Esophagus mucosa (tissue), 1 donor: Measurements from ENCODE around the gene ZBTB16. TPM values are rescaled to one million over a fixed set of nuclear protein-coding genes. Genes with fewer than 3 reads are reported as not detected.

ENCODE experiments used
- ATAC-seq: fragments of 200-7000 bp; cut with Tn5 transposase; one replicate; pipeline ENCODE4 v1.9.1; 2020
- total RNA-seq: library from RNA; stranded (reverse); gene quantifications from one replicate; pipeline ENCODE4 v1.2.4, GENCODE V29; 2023
- donor health status: DM: yes; HTN: yes; CAD: no.

ZBTB16 gene
- total RNA-seq: 5.4 TPM

- ATAC-seq: peak; percentile 51
These were observed at the start of gene ZBTB16 for GRCh38 chr11:114059278-114059983. ZBTB16 (plus strand) TSS chr11:114059711; CDS start chr11:114063301, 3,590 bp downstream.

GRCh38 chr11:114010931-114011330 is 48.6 kb upstream of the ZBTB16 start:
- no peak for ATAC-seq

DNA sequence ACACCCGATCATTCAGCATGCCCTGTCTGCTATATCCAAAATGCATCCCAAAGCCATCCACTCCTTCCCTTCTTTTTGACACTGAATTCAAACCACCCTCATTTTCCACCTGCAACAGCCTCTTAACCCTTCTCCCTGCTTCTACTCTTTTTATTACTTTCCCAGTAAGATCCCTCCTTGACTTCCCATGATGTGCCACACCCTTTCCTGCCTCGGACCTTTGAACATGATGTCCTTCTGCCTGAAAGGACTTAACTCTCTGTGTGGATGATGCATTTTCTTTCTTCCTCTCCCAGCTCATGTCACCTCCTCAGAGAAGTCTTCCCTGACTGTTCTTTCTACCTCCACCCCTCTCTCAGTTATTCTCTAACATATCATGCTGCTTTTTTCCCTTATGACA is 48.1 kb upstream of the ZBTB16 start:
- no peak for ATAC-seq

DNA sequence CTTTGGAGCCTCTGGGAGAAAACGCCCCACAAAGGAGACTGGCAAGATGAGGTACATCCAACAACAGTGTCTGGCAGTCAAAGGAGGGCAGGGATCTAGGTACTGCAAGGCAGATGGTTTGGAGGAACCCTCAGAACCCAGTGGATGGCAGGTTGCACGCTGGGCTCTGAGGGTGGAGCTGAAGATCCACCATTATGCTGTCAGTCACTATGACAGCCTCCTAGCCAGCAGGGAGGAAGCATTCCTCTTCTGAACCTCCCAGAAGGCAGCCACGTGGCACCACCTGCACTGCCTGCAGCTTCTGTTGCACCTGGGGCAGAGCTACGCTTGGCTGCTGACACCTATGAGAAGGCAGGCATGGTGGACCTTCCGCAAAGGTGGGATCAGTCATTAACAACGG is 44.4 kb upstream of the ZBTB16 start:
- ATAC-seq: no peak

DNA sequence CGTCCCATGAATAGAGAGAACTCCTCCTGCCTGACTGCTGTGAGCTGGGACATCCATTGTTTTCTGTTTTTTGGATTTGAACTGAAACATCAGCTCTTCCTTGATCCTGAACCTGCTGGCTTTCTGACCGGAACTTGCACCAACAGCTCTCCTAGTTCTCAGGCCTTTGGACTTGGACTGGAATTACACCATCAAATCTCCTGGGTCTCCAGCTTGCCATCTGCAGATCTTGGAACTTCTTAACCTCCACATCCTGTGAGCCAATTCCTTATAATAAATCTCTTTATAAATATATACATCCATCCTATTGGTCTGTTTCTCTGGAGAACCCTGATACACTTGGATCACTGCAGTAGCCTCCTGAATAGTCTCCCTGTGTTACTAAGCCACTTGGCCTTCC is 42.5 kb upstream of the ZBTB16 start:
- ATAC-seq: no peak

GRCh38 chr11:114017723-114018122 is 41.8 kb upstream of the ZBTB16 start:
- ATAC-seq: no peak

DNA sequence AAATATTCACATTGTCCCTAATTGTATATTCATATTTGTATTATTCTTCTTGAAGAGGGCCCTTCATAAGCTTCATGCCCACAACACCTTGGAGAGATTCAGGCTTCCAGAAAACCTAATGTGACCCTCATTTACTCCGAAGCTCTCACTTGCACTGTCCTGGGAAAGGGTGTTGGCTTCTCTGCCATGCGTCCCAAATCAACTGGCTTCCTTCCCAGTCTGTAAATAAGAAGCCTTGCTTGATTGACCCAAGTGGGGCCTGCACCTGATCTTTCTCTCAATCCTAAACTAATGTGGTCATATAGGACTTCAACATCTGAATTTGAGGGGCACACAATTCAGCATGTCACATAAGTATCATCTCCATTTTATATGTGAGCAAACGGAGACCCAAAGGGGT is 40.5 kb upstream of the ZBTB16 start:
- ATAC-seq: no peak

GRCh38 chr11:114019574-114019973 is 39.9 kb upstream of the ZBTB16 start:
- ATAC-seq: no peak

DNA sequence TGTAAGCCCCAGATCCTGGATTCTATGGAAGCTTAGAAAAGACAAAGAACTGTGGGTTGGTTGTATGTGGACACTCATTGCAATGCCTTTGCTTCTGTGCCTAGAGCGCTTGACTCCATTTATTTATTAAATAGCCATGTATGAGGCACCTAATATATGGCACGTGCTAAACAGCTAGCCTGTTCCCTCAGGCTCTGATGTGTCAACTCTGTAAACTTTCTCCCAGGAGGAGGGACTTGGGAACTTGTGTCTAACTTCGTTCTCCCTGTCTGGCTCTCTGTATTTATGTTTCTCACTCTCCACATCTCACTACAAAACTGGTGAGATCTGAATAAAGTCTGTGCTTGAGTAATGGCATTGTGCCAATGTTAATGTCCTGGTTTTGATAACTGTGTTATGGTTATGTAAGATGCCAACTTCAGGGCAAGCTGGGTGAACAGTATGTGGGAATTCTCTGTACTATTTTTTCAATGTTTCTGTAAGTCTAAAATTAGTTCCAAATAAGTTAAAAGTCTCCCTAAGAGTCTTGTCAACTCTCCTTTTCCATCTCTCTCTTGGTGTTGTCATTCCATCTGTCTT is 34.1 kb upstream of the ZBTB16 start:
- ATAC-seq: no peak

- no peak for ATAC-seq
These were observed 33.2 kb upstream of the ZBTB16 start for GRCh38 chr11:114026355-114026754.

- ATAC-seq: no peak
These were observed 32.1 kb upstream of the ZBTB16 start for GRCh38 chr11:114027391-114027790.

DNA sequence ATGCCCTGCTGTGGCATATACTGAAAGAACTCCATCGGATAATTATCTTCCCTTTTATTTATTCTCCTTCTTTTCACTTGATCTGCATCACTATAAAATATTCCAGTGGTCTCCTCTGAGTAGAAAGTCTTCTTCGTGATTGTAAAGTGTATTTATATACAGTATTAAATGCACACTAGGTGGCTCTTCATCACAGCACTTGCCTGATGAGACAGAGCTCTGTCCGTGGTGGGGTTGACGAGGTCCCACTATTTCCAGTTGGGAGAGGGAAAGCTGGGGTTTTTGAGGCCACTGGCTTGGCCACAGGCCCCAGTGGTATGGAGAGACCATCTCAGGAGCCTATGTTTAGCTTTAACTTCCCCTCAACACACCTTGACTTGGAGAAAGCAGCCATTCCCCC is 31.6 kb upstream of the ZBTB16 start:
- no peak for ATAC-seq

GRCh38 chr11:114031246-114031966 is 28.1 kb upstream of the ZBTB16 start:
- no peak for ATAC-seq

DNA sequence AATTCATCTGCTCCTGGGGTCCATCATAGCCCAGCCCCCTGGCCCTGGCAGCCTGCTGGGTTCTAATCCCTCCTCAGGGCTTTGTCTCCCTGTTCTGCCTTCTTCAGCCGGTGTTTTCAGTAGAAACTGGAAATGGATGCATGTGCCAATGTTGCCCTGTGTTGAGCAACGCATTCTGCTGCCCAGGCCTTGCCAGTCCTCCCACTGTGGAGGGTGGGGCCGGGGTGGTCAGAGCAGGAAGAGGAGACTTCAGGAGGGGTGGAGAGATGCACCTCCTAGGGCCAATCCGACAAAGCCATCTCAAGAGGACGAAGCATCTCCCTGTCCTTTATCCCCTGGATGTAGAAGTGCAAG is 27.6 kb upstream of the ZBTB16 start:
- ATAC-seq: no peak

GRCh38 chr11:114033066-114033465 is 26.4 kb upstream of the ZBTB16 start:
- no peak for ATAC-seq

DNA sequence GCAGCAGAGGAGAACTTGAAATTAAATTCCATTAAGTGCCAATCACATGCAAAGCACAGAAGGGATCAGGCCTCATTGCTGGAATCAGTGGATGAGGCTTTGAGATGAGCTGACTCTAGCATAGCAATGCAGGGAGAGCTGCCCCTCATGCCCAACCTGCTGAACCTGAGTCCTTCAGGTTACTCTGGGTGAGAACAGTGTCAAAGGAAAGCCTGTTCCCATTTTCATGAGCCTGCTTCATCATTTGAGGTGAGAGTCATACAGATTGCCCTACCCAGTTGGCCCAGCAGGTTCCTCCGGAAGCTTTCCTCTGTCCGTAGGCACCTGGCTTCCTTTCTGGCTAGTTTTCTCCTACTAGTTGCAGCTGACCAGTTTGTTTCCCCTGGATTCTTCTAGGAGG is 25.9 kb upstream of the ZBTB16 start:
- ATAC-seq: peak; percentile 65

- no peak for ATAC-seq
These were observed 24.6 kb upstream of the ZBTB16 start for GRCh38 chr11:114034956-114035355.

DNA sequence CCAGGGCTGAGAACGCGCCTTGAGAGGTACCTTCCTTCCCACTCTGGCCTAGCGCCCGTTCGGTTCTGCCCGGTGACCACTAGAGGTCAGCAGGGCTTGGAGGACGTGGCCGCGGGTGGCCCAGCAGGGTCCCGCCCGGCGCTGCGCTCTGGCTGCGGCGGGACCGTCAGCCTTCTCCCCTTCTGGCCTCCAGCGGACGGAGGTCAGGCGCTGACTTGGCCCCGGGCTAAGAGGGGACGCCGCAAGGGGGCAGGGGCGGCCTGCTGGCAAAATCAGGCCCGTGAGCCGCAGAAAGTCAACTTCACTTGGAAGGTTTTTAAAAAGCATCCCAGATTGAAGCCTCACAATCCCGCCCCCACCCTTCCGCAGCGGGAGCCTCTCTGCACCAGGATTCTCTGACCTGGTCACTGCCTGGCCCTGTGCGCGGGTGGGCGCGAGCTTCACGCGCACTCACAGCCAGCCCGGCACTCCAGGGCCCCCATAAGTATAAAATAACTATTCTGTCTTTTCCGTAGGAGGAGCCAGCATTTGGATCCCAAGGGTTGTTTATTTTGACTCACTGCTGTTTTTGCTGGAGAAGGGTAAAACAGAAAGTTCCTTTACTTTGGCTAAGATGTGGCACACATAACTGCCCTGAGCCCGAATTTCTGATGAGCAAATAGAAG is 23.2 kb upstream of the ZBTB16 start:
- ATAC-seq: peak; percentile 83

DNA sequence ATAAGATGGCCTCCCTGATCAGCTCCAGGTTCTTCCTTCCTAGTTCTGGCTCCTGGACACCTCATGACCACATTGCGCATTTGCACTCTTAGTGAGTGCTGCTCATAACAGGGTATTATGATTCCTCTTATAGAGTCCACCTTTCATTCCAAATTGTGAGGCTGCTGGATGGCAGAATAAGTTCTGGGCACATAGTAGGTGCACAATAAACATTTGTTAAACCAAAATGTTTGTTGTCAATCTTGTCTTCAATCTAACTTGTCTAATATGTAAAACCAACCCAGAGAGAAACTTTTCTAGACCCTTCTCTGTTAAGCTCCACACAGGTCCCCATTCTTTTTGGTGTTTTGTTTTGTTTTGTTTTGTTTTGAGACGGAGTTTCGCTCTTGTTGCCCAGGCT is 22.6 kb upstream of the ZBTB16 start:
- no peak for ATAC-seq

GRCh38 chr11:114039551-114039950 is 20.0 kb upstream of the ZBTB16 start:
- no peak for ATAC-seq

DNA sequence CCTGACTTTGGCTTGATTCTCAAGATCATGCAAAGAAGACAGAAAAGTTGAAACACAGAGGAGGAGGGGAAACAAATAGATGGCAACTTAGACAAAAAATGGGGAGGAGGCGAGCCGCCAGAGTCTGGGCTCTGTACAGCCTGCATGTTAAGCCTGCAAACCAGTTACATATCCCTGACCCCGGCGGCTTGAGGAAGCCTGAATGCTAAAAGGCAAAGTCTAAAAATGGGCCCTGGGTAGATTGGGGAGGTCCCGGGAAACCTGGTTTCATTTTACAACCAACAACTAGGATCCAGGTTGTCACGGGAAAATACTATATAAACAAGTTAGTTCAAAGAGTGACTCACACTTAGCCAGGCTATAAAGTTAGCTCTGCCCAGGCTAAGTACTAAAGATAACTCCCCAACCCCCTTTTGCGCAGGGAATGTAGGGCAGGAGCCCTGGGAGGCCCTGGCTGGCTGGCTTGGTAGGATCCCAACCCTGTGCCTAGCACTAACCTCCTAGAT is 18.8 kb upstream of the ZBTB16 start:
- peak; percentile 35 for ATAC-seq

DNA sequence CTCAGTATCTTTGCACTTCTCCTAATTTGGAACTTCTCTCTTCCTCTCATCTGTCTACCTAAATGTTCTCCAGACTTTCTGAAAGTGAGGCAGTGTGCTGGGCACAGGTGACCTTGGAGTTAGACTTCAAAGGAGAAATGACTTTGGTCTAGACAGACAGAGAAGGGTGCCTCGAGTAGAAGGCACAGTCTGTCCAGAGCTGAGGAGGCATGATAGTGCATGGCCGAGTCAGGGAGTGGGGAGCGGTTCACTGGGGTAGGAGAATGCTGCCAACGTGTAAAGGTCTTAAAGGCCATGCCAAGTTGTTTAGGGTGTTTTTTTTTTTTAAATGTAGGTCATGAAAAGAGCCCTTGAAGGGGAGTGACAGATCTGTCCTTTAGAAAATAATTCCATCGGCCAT is 17.3 kb upstream of the ZBTB16 start:
- ATAC-seq: no peak
